HG03439 (cell line): Measurements from ENCODE around the gene PRRG3.

Experiments used
- ATAC-seq: cut with Tn5 transposase; IDR thresholded peaks from one replicate; pipeline ENCODE4 v1.9.1; 2021; ENCODE audit warnings: mild to moderate bottlenecking, moderate library complexity; ENCODE audit not compliant: unreplicated experiment

The PRRG3 gene

DNA sequence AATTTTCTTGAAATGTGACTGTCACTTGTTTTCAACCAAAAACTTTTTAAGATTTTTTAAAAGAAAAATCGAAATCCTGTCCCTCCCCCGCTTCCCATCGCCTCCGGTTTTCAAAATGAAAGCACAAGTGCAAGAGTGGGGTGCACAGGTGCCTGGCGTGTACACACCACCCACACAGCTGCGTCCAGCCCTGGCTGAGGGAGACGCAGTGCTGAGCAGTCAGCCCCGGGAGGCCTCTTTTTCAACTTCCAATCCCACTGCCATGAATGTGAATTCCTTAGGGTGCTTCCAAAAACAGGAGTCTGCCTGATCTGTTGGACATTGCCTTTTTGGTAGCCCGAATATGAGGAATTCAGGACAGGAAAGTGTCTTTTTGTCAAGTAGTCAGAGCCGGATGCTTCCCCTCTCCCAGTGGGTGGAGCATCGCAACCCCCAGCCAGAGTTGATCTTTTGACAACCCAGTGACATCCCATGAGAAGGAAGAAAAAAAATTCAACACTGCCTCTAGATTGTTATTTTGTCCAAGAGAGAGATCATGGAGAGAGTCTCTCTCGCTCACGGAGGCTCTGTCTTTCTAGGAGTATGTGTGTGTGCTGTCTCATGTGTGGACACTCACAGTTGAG is 8.9 kb downstream of the PRRG3 start:
- ATAC-seq: no peak

- no peak for ATAC-seq
These were observed 13.6 kb downstream of the PRRG3 start for GRCh38 chrX:151708821-151709220.

DNA sequence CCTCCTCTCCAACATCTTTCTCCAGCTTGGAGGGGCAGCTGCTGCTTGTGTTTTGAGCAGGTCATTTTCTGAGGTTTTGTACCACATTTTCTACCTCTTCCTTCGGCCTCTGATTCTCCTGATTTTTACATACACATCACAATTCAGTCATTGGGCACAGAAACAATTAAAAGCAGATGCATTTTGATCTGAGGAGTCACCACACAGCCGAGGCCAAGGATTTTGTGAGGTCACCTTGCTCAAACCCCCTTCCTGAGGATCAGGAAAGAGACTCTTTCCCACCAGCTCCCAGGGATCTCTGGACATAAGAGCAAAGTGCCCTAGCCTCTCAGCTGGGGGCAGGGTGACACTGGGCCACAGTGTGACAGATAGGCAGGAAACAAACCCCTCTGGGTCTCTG is 15.2 kb downstream of the PRRG3 start:
- no peak for ATAC-seq

- no peak for ATAC-seq
These were observed 15.9 kb downstream of the PRRG3 start for GRCh38 chrX:151711154-151711553.

GRCh38 chrX:151711787-151712186 is 16.5 kb downstream of the PRRG3 start:
- no peak for ATAC-seq

DNA sequence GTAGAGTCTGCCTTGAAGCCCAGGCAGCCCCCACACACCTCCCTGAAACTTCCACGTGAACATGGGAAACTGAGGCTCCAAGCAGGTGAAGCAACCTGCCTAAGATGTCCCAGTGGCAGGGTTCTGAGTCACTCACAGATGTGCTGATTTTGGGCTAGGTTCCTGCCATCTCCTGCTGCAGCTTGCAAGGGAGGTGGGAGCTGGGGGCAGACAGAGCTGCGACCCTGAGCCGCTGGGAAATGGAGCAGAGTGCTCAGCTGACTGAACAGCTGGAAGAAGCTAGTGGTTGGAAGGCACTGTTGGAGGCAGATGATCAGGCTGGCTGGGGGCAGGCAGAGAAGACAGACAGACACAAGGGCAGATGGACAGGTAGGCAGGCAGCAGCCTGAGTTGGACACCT is 17.0 kb downstream of the PRRG3 start:
- ATAC-seq: no peak

DNA sequence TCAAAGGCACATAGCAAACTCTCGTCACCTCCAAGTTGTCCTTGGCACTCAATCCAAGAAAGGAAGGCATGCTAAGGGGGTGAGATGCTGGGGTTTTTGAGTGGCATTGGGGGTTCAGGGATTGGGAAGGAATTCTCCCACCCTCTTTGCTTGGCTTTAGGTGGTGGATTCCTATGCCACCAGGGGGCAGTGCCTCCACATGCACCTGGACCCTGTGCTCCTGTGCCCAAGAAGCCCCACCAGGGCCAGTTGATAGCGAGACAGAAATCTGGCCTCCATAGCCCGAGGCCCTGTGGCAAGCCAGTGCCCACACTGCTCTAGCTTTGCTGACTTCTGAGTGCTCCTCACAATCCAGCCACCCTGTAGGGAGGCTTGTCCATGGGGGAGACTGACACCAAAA is 18.6 kb downstream of the PRRG3 start:
- no peak for ATAC-seq

- ATAC-seq: no peak
These were observed 19.1 kb downstream of the PRRG3 start for GRCh38 chrX:151714362-151714761.

- ATAC-seq: no peak
These were observed 20.5 kb downstream of the PRRG3 start, which contains the start of gene FATE1 for GRCh38 chrX:151715752-151716151. Gene FATE1 (plus strand): TSS chrX:151716035. CDS start chrX:151716120, 85 bp downstream.

DNA sequence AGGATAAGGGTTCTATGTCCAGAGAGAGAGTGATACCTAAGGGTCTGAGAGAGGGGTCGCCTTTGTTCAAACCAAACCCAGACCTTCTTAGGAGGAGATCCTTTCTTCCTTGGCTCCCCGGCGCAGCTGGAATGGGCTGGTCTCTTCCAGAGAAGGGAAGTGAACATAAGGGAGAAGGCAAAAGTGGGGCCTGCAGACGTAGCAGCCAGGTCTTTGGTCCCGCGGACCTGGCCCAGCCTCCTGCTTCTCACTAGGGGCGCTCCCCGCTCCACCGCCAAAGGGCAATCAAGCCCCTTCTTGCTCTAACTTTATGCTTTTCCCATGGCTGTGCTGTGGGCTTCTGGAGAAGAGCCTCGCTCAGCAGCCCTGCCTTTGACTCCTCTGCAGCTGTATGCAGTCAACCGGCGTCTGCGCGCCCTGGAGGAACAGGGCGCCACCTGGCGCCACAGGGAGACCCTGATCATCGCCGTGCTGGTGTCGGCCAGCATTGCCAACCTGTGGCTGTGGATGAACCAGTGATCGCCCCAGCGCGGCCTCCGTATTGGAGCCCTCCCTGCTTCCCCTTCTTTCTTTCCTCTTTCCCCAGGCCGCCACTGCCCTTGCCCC is 27.1 kb downstream of the PRRG3 start:
- no peak for ATAC-seq

DNA sequence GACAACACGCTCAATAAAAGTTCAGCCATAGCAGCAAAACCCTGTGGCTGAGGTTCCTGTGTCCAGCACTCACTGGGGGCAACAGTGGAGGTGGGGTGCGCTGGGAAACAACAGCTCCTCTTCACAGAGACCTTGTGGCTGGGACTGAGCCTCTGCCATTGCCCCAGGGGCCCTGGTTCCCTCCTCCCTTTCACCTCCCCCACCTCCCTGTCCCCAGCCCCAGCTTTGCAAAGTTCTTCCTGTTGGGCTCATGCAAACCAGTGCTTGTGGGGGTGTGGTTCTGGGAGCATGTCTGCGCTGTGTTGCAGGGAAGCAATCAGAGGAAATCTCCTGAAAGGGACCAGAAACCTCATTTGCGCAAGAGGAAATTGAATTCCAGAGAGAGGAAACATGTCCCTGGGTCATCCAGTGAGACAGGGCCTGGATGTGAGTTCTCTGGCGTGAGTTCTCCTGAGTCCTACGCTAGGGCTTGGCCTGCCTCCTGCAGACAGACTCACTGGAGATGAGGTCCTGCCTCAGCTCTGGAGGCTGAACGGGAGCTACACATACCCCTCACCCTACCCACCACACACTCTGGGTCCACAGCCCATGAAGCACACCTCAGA is 28.0 kb downstream of the PRRG3 start:
- no peak for ATAC-seq

- ATAC-seq: no peak
These were observed 29.5 kb downstream of the PRRG3 start for GRCh38 chrX:151724563-151725337.

GRCh38 chrX:151725338-151725614 is 30.0 kb downstream of the PRRG3 start:
- no peak for ATAC-seq

- ATAC-seq: no peak
These were observed 31.5 kb downstream of the PRRG3 start for GRCh38 chrX:151726751-151727150.

DNA sequence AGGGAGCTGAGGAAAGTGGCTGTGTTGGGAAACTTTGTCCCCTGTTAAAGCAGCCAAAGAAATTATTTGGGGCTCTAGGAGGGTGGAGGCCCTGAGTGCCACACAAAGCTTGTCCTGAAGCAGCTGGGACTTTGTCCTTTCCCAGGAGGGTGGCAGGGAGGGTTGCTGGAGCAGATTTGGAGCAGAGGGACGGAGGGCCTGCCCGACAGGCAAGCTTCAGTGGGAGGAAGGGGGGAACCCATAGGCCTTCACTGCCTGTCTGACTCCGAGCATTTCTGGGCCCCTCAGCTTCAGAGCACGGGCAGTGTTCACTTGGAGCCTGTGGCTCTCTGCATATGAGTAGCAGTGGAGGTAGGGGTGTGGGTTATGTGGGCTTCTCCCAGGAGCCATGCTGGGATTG is 32.1 kb downstream of the PRRG3 start:
- ATAC-seq: no peak

- no peak for ATAC-seq
These were observed 33.9 kb downstream of the PRRG3 start for GRCh38 chrX:151729056-151729725.

DNA sequence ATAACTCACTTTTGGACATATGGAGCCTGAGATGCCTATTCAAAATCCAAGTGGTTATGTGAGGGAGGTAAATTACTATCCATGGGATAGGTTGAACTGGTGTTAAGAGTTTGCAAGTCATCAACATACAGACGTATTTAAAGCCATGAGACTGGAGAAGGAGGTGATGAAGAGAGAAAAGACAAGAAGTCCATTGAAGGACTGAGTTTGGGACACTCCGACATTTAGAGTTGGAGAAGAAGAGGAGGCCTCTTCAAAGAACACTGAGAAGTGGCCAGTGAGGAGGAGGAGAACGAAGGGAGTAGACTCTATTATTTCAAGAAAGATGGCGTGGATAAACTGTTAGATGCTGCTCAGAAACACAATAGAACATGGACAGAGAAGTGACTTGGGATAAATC is 39.2 kb downstream of the PRRG3 start, which contains the start of gene CNGA2:
TSS of gene CNGA2 (plus strand) at position 301 of the 400 bp plus-strand sequence. CDS start 3,738 bp downstream, outside the sequence.
- no peak for ATAC-seq

DNA sequence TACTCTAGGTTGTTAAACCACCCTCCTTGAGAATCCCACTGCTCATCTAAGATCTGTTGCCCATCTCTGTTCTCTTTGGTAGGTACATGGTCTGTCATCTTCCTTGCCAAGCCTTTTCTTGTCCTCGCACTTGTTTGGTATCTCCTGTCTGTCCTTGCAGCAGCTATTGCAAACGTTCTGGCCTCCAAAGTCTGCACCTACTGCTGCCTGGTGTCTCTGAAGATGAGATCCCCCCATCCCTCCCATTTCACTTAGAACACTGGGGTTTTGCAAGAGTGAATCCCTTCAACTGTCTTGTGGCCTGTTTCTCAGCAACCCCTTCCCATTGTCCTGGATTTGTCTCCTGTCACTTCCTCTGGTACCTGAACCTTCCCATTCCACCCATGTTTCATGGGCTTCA is 40.0 kb downstream of the PRRG3 start:
- ATAC-seq: no peak

- no peak for ATAC-seq
These were observed 41.4 kb downstream of the PRRG3 start for GRCh38 chrX:151736685-151737084.

GRCh38 chrX:151737494-151737893 is 42.2 kb downstream of the PRRG3 start:
- no peak for ATAC-seq

DNA sequence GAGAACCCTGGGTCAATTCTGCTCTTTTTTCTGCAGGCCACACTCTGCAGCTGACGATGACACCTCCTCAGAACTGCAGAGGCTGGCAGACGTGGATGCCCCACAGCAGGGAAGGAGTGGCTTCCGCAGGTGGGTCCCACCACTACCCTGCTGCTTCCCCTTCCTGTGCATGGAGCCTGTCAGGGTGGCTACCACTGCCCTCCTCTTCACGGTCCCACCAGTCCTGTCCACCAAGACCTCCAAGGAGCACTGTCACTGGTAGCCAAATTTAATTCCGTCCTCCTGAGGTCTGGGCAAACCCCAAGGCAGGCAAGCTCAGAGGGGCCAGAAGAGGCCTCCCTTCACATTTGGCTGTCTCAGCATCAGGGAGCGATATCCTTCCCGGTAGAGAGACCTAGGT is 43.5 kb downstream of the PRRG3 start:
- no peak for ATAC-seq
